Loucy (cell line): Measurements from ENCODE around the gene PRUNE2.

Experiments used
- H2AFZ ChIP-seq: fragments of 200-600 bp; sonication (generic); 2 replicates; pipeline ENCODE4 v1.6.0; 2016; ENCODE audit warnings: antibody characterized with exemption, mild to moderate bottlenecking, low read length, moderate library complexity
- H3F3A ChIP-seq: fragments of 200-600 bp; 2 replicates; pipeline ENCODE4 v1.6.0; 2016; ENCODE audit warnings: antibody characterized with exemption, low read depth, mild to moderate bottlenecking
- H3K27me3 ChIP-seq: fragments of 200-600 bp; sonication (generic); 2 replicates; pipeline ENCODE4 v1.6.1; 2014; ENCODE audit warnings: low read length, mild to moderate bottlenecking; ENCODE audit not compliant: insufficient read depth, poor library complexity, severe bottlenecking
- H3K36me3 ChIP-seq: fragments of 200-600 bp; sonication (generic); 2 replicates; pipeline ENCODE4 v1.6.1; 2016; ENCODE audit warnings: low read length; ENCODE audit not compliant: insufficient read depth
- H3K4me1 ChIP-seq: fragments of 200-600 bp; sonication (generic); 2 replicates; pipeline ENCODE4 v1.5.1; 2014; ENCODE audit warnings: low read length, mild to moderate bottlenecking; ENCODE audit not compliant: insufficient read depth, poor library complexity, severe bottlenecking
- H3K4me2 ChIP-seq: fragments of 200-600 bp; sonication (generic); 2 replicates; pipeline ENCODE4 v1.6.0; 2014; ENCODE audit warnings: antibody characterized with exemption, low read length, low read depth, mild to moderate bottlenecking; ENCODE audit not compliant: poor library complexity, severe bottlenecking
- H3K4me3 ChIP-seq: fragments of 200-600 bp; sonication (generic); 2 replicates; pipeline ENCODE4 v1.5.1; 2014; ENCODE audit warnings: low read length, mild to moderate bottlenecking, mixed read lengths; ENCODE audit not compliant: poor library complexity, severe bottlenecking
- H3K79me2 ChIP-seq: fragments of 200-600 bp; sonication (generic); 2 replicates; pipeline ENCODE4 v1.6.1; 2014; ENCODE audit warnings: low read length; ENCODE audit not compliant: insufficient read depth
- H3K9ac ChIP-seq: fragments of 200-600 bp; sonication (generic); 2 replicates; pipeline ENCODE4 v1.6.0; 2014; ENCODE audit warnings: mild to moderate bottlenecking, low read depth, low read length, moderate library complexity; ENCODE audit not compliant: poor library complexity, severe bottlenecking
- H3K9me2 ChIP-seq: fragments of 200-600 bp; sonication (generic); replicated peaks from 2 replicates; pipeline ENCODE4 v1.6.1; 2016; ENCODE audit warnings: low read depth, low read length, mixed read lengths
- H3K9me3 ChIP-seq: fragments of 200-600 bp; sonication (generic); 2 replicates; pipeline ENCODE4 v1.6.1; 2014; ENCODE audit warnings: mild to moderate bottlenecking, antibody characterized with exemption, low read length, low read depth; ENCODE audit not compliant: insufficient read depth
- H4K20me1 ChIP-seq: fragments of 200-600 bp; sonication (generic); 2 replicates; pipeline ENCODE4 v1.6.0; 2014; ENCODE audit warnings: antibody characterized with exemption, low read length, mild to moderate bottlenecking; ENCODE audit not compliant: insufficient read depth, poor library complexity, severe bottlenecking
- CTCF ChIP-seq: fragments of 200-600 bp; sonication (generic); conservative IDR thresholded peaks from 2 replicates; pipeline ENCODE4 v1.5.1; 2014; ENCODE audit warnings: mild to moderate bottlenecking, antibody characterized with exemption, low read length
- EZH2phosphoT487 ChIP-seq: fragments of 200-600 bp; IDR thresholded peaks from 2 replicates; pipeline ENCODE4 v1.6.1; 2018; ENCODE audit warnings: antibody characterized with exemption, mild to moderate bottlenecking, moderate library complexity, borderline replicate concordance

PRUNE2 gene

GRCh38 chr9:76733096-76733495, 172.8 kb downstream of the PRUNE2 start:
- Histone ChIP-seq H4K20me1 (no peaks in the 10 kb centered on the region), H3K9me2 (no peaks in the 10 kb centered on the region), H2AFZ (no peak overlapping the region), H3K36me3 (no peaks in the 10 kb centered on the region), H3K4me3 (no peak overlapping the region), H3K9ac (no peak overlapping the region), H3K4me1 (no peaks in the 10 kb centered on the region), H3K4me2 (no peak overlapping the region), H3K79me2 (no peaks in the 10 kb centered on the region), H3K27me3 (no peaks in the 10 kb centered on the region), H3F3A (no peaks in the 10 kb centered on the region), H3K9me3 (no peaks in the 10 kb centered on the region)
- TF ChIP-seq CTCF (no peak), EZH2phosphoT487 (no peak)

- Histone ChIP-seq H3K4me1 (no peaks in the 10 kb centered on the region), H3K9ac (no peak overlapping the region), H3F3A (no peaks in the 10 kb centered on the region), H3K79me2 (no peaks in the 10 kb centered on the region), H3K4me3 (no peak overlapping the region), H2AFZ (no peak overlapping the region), H4K20me1 (no peaks in the 10 kb centered on the region), H3K27me3 (no peaks in the 10 kb centered on the region), H3K9me2 (no peaks in the 10 kb centered on the region), H3K36me3 (no peaks in the 10 kb centered on the region), H3K4me2 (no peak overlapping the region), H3K9me3 (no peaks in the 10 kb centered on the region)
- TF ChIP-seq CTCF (no peak), EZH2phosphoT487 (no peak)
These were observed 173.5 kb downstream of the PRUNE2 start for GRCh38 chr9:76732341-76732958.

GRCh38 chr9:76730801-76731200, 175.1 kb downstream of the PRUNE2 start:
- Histone ChIP-seq H3K36me3 (no peaks in the 10 kb centered on the region), H3F3A (no peaks in the 10 kb centered on the region), H4K20me1 (no peaks in the 10 kb centered on the region), H3K9me3 (no peaks in the 10 kb centered on the region), H3K4me2 (no peak overlapping the region), H3K79me2 (no peaks in the 10 kb centered on the region), H3K27me3 (no peaks in the 10 kb centered on the region), H3K9ac (no peak overlapping the region), H3K4me1 (no peaks in the 10 kb centered on the region), H3K9me2 (no peaks in the 10 kb centered on the region), H2AFZ (no peak overlapping the region), H3K4me3 (no peak overlapping the region)
- TF ChIP-seq EZH2phosphoT487 (no peak), CTCF (no peak)
